ENCODE measurements around the gene SMS.

SMS gene

GRCh38 chrX:22037225-22037624, 96.7 kb downstream of the SMS start:
- TF ChIP-seq CTCF (IDR thresholded peaks at IDR 0.05; ENCODE audit: low read length) (no peak), EZH2 (IDR thresholded peaks at IDR 0.05; ENCODE audit: borderline replicate concordance, low read length) (no peak)
- Histone ChIP-seq H3K27me3 (ENCODE audit: insufficient read depth, low read length) (no peaks in the 10 kb centered on the region), H3K9me2 (ENCODE audit: low read depth, low read length) (no peaks in the 10 kb centered on the region), H3F3A (ENCODE audit: insufficient read depth, low read length) (no peaks in the 10 kb centered on the region), H3K9ac (ENCODE audit: low read length) (no peak overlapping the region), H3K4me3 (ENCODE audit: low read depth, low read length, poor library complexity, severe bottlenecking) (no peak overlapping the region), H3K27ac (ENCODE audit: low read depth, low read length, poor library complexity, severe bottlenecking) (no peak overlapping the region), H3K36me3 (ENCODE audit: insufficient read depth, low read length) (no peaks in the 10 kb centered on the region), H3K4me1 (ENCODE audit: insufficient read depth, low read length, severe bottlenecking) (no peaks in the 10 kb centered on the region), H4K20me1 (ENCODE audit: insufficient read depth, low read length) (no peaks in the 10 kb centered on the region), H3K4me2 (ENCODE audit: low read length) (no peak overlapping the region), H2AFZ (ENCODE audit: low read length) (no peak overlapping the region), H3K79me2 (ENCODE audit: insufficient read depth, low read length) (no peaks in the 10 kb centered on the region), H3K9me3 (ENCODE audit: low read length) (no peaks in the 10 kb centered on the region)

- no peaks in the 10 kb centered on the region for H3K9me2 ChIP-seq (ENCODE audit: low read depth, low read length)
- H3K4me3 ChIP-seq (ENCODE audit: low read depth, low read length, poor library complexity, severe bottlenecking) = no peak overlapping the region
- H3K4me1 ChIP-seq (ENCODE audit: insufficient read depth, low read length, severe bottlenecking) = no peaks in the 10 kb centered on the region
- no peak overlapping the region for H3K9ac ChIP-seq (ENCODE audit: low read length)
- TF ChIP-seq EZH2 (IDR thresholded peaks at IDR 0.05; ENCODE audit: borderline replicate concordance, low read length) (no peak), CTCF (IDR thresholded peaks at IDR 0.05; ENCODE audit: low read length) (no peak)
- H2AFZ ChIP-seq (ENCODE audit: low read length) = no peak overlapping the region
- H3K4me2 ChIP-seq (ENCODE audit: low read length) = no peak overlapping the region
- H3K9me3 ChIP-seq (ENCODE audit: low read length) = no peaks in the 10 kb centered on the region
- no peaks in the 10 kb centered on the region for H3K27me3 ChIP-seq (ENCODE audit: insufficient read depth, low read length)
- H3K79me2 ChIP-seq (ENCODE audit: insufficient read depth, low read length) = no peaks in the 10 kb centered on the region
- no peaks in the 10 kb centered on the region for H3K36me3 ChIP-seq (ENCODE audit: insufficient read depth, low read length)
- no peak overlapping the region for H3K27ac ChIP-seq (ENCODE audit: low read depth, low read length, poor library complexity, severe bottlenecking)
- no peaks in the 10 kb centered on the region for H4K20me1 ChIP-seq (ENCODE audit: insufficient read depth, low read length)
- no peaks in the 10 kb centered on the region for H3F3A ChIP-seq (ENCODE audit: insufficient read depth, low read length)
These were observed 97.5 kb downstream of the SMS start for GRCh38 chrX:22037911-22038537.

GRCh38 chrX:22039541-22039940, 99.0 kb downstream of the SMS start:
- no peaks in the 10 kb centered on the region for H3K9me2 ChIP-seq (ENCODE audit: low read depth, low read length)
- no peaks in the 10 kb centered on the region for H3K36me3 ChIP-seq (ENCODE audit: insufficient read depth, low read length)
- no peak overlapping the region for H3K4me3 ChIP-seq (ENCODE audit: low read depth, low read length, poor library complexity, severe bottlenecking)
- no peak overlapping the region for H3K27ac ChIP-seq (ENCODE audit: low read depth, low read length, poor library complexity, severe bottlenecking)
- H3K79me2 ChIP-seq (ENCODE audit: insufficient read depth, low read length) = no peaks in the 10 kb centered on the region
- H3K9ac ChIP-seq (ENCODE audit: low read length) = no peak overlapping the region
- H3K4me1 ChIP-seq (ENCODE audit: insufficient read depth, low read length, severe bottlenecking) = no peaks in the 10 kb centered on the region
- H3K4me2 ChIP-seq (ENCODE audit: low read length) = no peak overlapping the region
- no peak overlapping the region for H2AFZ ChIP-seq (ENCODE audit: low read length)
- no peaks in the 10 kb centered on the region for H3F3A ChIP-seq (ENCODE audit: insufficient read depth, low read length)
- H3K9me3 ChIP-seq (ENCODE audit: low read length) = no peaks in the 10 kb centered on the region
- no peaks in the 10 kb centered on the region for H4K20me1 ChIP-seq (ENCODE audit: insufficient read depth, low read length)
- no peak for TF ChIP-seq CTCF (IDR thresholded peaks at IDR 0.05; ENCODE audit: low read length)
- no peak for TF ChIP-seq EZH2 (IDR thresholded peaks at IDR 0.05; ENCODE audit: borderline replicate concordance, low read length)
- H3K27me3 ChIP-seq (ENCODE audit: insufficient read depth, low read length) = no peaks in the 10 kb centered on the region

Data from OCI-LY1 (cell line).